ENCODE results near the gene PCSK5. TPM values are rescaled to one million over a fixed set of nuclear protein-coding genes. Genes with fewer than 3 reads are reported as not detected.

Gene PCSK5
- total RNA-seq, 6 experiments from 2014 or later, result 1.4 to 5.8 (median 3.5) TPM

GRCh38 chr9:76289703-76290102 lies 399.2 kb downstream of the PCSK5 start:
- Histone ChIP-seq H3K4me1 (no peaks in the 10 kb centered on the region), H3K27me3 (no peaks in the 10 kb centered on the region), H3K27ac (no peak overlapping the region), H3K4me3 (no peak overlapping the region), H3K36me3 (no peaks in the 10 kb centered on the region), H3K9me3 (no peaks in the 10 kb centered on the region)
- no peak for TF ChIP-seq POLR2A (IDR thresholded peaks at IDR 0.05)
- intact Hi-C loops (cut with DNase I), result no loop called here
- no peak for ATAC-seq
- DNase-seq, result no peak

- Histone ChIP-seq H3K36me3 (no peaks in the 10 kb centered on the region), H3K4me3 (no peak overlapping the region), H3K27me3 (no peaks in the 10 kb centered on the region), H3K4me1 (no peaks in the 10 kb centered on the region), H3K9me3 (no peaks in the 10 kb centered on the region), H3K27ac (no peak overlapping the region)
- ATAC-seq (no peak), DNase-seq (no peak)
- intact Hi-C loops (cut with DNase I), result no loop called here
- whole genome bisulfite sequencing (ENCODE audit: insufficient coverage, low coverage, low lambda C conversion rate, missing lambda C conversion rate), result 51% methylated on average over 2 of the region's 2 CpGs
- TF ChIP-seq, protein P1, sequence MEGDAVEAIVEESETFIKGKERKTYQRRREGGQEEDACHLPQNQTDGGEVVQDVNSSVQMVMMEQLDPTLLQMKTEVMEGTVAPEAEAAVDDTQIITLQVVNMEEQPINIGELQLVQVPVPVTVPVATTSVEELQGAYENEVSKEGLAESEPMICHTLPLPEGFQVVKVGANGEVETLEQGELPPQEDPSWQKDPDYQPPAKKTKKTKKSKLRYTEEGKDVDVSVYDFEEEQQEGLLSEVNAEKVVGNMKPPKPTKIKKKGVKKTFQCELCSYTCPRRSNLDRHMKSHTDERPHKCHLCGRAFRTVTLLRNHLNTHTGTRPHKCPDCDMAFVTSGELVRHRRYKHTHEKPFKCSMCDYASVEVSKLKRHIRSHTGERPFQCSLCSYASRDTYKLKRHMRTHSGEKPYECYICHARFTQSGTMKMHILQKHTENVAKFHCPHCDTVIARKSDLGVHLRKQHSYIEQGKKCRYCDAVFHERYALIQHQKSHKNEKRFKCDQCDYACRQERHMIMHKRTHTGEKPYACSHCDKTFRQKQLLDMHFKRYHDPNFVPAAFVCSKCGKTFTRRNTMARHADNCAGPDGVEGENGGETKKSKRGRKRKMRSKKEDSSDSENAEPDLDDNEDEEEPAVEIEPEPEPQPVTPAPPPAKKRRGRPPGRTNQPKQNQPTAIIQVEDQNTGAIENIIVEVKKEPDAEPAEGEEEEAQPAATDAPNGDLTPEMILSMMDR (IDR thresholded peaks at IDR 0.05), result no peak
- TF ChIP-seq POLR2A (IDR thresholded peaks at IDR 0.05), result no peak
Measured at GRCh38 chr9:76290555-76290954, 400.1 kb downstream of the PCSK5 start.

- Histone ChIP-seq H3K27ac (no peak overlapping the region), H3K36me3 (no peaks in the 10 kb centered on the region), H3K4me3 (no peak overlapping the region), H3K4me1 (no peaks in the 10 kb centered on the region), H3K9me3 (no peaks in the 10 kb centered on the region), H3K27me3 (no peaks in the 10 kb centered on the region)
- DNase-seq (no peak), ATAC-seq (no peak)
- intact Hi-C loops (cut with DNase I), result no loop called here
- no peak for TF ChIP-seq POLR2A (IDR thresholded peaks at IDR 0.05)
- TF ChIP-seq, protein P1 (IDR thresholded peaks at IDR 0.05), result no peak
- WGBS (ENCODE audit: insufficient coverage, low coverage, low lambda C conversion rate, missing lambda C conversion rate), result 66% methylated on average over 6 of the region's 7 CpGs
Measured at GRCh38 chr9:76292246-76292645, 401.8 kb downstream of the PCSK5 start.

DNA sequence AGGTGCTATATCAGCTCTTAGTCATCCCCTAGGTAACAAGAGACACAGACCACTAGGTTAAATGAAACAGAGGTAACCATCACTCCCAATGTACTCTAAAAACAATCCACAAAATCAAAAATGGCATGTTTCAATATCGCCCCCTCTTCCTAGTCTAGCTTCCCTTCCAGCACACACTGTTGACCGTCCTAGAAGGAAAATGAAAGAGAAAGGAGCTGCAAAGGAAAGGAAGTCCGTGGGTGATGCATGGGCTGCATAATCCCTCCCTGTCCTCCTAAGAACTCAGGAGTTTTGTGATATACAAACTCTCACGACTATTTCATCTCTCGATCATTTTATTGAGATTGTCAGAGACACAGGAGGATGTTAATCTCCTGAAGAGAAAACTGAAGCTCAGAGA lies 402.2 kb downstream of the PCSK5 start:
- intact Hi-C loops (cut with DNase I), result no loop called here
- no peak overlapping the region for H3K27ac ChIP-seq
- no peak overlapping the region for H3K4me3 ChIP-seq
- H3K27me3 ChIP-seq, result no peaks in the 10 kb centered on the region
- TF ChIP-seq, protein P1 (IDR thresholded peaks at IDR 0.05), result no peak
- TF ChIP-seq POLR2A (IDR thresholded peaks at IDR 0.05), result no peak
- DNase-seq (no peak), ATAC-seq (peak; percentile 41 to 69 (median 65))
- H3K4me1 ChIP-seq, result no peaks in the 10 kb centered on the region
- 62% methylated on average over 5 of the region's 5 CpGs for WGBS (ENCODE audit: insufficient coverage, low coverage, low lambda C conversion rate, missing lambda C conversion rate)
- H3K36me3 ChIP-seq, result no peaks in the 10 kb centered on the region
- no peaks in the 10 kb centered on the region for H3K9me3 ChIP-seq

DNA sequence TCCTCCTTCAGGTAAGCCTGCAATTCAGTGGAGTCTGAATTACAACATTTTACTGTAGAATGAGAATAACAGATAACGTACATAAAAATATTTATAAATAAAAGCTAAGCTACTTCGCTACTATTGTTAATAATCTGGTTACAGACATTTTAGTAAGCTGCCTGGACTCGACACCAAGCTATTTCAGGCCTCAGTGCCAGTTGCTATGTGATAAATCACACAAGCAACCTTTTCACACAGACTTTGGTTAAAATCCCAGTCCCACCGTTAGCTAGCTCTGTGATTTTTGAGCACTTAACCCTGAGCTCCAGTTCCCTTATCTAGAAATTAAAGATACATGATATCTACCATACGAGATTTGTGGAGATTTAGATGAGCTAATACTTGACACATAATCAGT lies 403.8 kb downstream of the PCSK5 start:
- Histone ChIP-seq H3K36me3 (no peaks in the 10 kb centered on the region), H3K4me3 (no peak overlapping the region), H3K27me3 (no peaks in the 10 kb centered on the region), H3K9me3 (no peaks in the 10 kb centered on the region), H3K27ac (no peak overlapping the region), H3K4me1 (no peaks in the 10 kb centered on the region)
- intact Hi-C loops (cut with DNase I), result no loop called here
- no peak for DNase-seq
- TF ChIP-seq, protein P1 (IDR thresholded peaks at IDR 0.05), result no peak
- no peak for TF ChIP-seq POLR2A (IDR thresholded peaks at IDR 0.05)
- no peak for ATAC-seq
- WGBS (ENCODE audit: insufficient coverage, low coverage, low lambda C conversion rate, missing lambda C conversion rate), result 79% methylated on average over 5 of the region's 5 CpGs

All from right lobe of liver (tissue), 6 donors.